Kidney epithelial cell (primary cell): ENCODE data around the gene CYP2U1. TPM values are rescaled to one million over a fixed set of nuclear protein-coding genes. Genes with fewer than 3 reads are reported as not detected.
A peak's percentile ranks its signal among the peaks of the same experiment; 100 is the strongest.

Experiments used
- DNase-seq: peaks from one replicate; pipeline ENCODE4 v3.0.0-alpha.2; 2010; ENCODE audit warnings: low read depth
- H3K27me3 ChIP-seq: 2 replicates; pipeline ENCODE4 v1.6.0; 2011; ENCODE audit warnings: low read length; ENCODE audit not compliant: control insufficient read depth, insufficient read depth
- H3K36me3 ChIP-seq: 2 replicates; pipeline ENCODE4 v1.5.1; 2011; ENCODE audit warnings: low read length; ENCODE audit not compliant: control insufficient read depth, insufficient read depth
- H3K4me3 ChIP-seq: 2 replicates; pipeline ENCODE4 v1.5.1; 2011; ENCODE audit warnings: low read depth, mild to moderate bottlenecking, control low read depth, low read length
- CTCF ChIP-seq: IDR thresholded peaks from 2 replicates; pipeline ENCODE4 v1.5.1; 2011; ENCODE audit warnings: mild to moderate bottlenecking, moderate library complexity, low read length, control low read depth, inconsistent platforms; ENCODE audit not compliant: insufficient read depth, poor library complexity, severe bottlenecking
- total RNA-seq: library from RNA; depleted of rRNA; stranded (reverse); fragments of >200 nt; gene quantifications from 2 replicates; pipeline ENCODE4 v1.2.3, GENCODE V29; 2015

CYP2U1 gene
- total RNA-seq: 11.8 and 12.3 TPM in 2 replicates

- DNase-seq: peak; percentile 21
- TF ChIP-seq CTCF: no peak
- Histone ChIP-seq H3K4me3 (peak within 1 kb of the TSS; percentile 60), H3K36me3 (no peaks in the 10 kb centered on the region), H3K27me3 (peaks cover 2% of the 10 kb centered on the region)
These were observed at the start of gene CYP2U1 for GRCh38 chr4:107930821-107931774. Gene CYP2U1 (plus strand): TSS chr4:107931549. CDS start chr4:107931644, 95 bp downstream.

GRCh38 chr4:107885865-107886264 lies 45.5 kb upstream of the CYP2U1 start:
- Histone ChIP-seq H3K27me3 (no peaks in the 10 kb centered on the region), H3K36me3 (no peaks in the 10 kb centered on the region), H3K4me3 (no peak overlapping the region)
- DNase-seq: no peak
- TF ChIP-seq CTCF: no peak

- no peak for TF ChIP-seq CTCF
- H3K36me3 ChIP-seq: no peaks in the 10 kb centered on the region
- no peak overlapping the region for H3K4me3 ChIP-seq
- DNase-seq: no peak
- no peaks in the 10 kb centered on the region for H3K27me3 ChIP-seq
These were observed 43.1 kb upstream of the CYP2U1 start for GRCh38 chr4:107888237-107888636.

- Histone ChIP-seq H3K27me3 (no peaks in the 10 kb centered on the region), H3K4me3 (no peak overlapping the region), H3K36me3 (no peaks in the 10 kb centered on the region)
- no peak for TF ChIP-seq CTCF
- DNase-seq: no peak
These were observed 40.6 kb upstream of the CYP2U1 start for GRCh38 chr4:107890779-107891178.

GRCh38 chr4:107891299-107891698 lies 40.0 kb upstream of the CYP2U1 start:
- Histone ChIP-seq H3K4me3 (no peak overlapping the region), H3K27me3 (no peaks in the 10 kb centered on the region), H3K36me3 (no peaks in the 10 kb centered on the region)
- DNase-seq: no peak
- no peak for TF ChIP-seq CTCF
